Bronchial epithelial cell (primary cell): Measurements from ENCODE around the gene COX8A. TPM values are rescaled to one million over a fixed set of nuclear protein-coding genes. Genes with fewer than 3 reads are reported as not detected.

Experiments
- DNase-seq: peaks from one replicate; pipeline ENCODE4 v3.0.0-alpha.2; 2010; ENCODE audit warnings: low read depth
- FAIRE-seq: peaks from 2 replicates; lab custom pipeline; 2011; peaks lifted over from hg19 to GRCh38; lab: Jason Lieb, UNC
- H3K27me3 ChIP-seq: 2 replicates; pipeline ENCODE4 v1.5.1; 2011; ENCODE audit warnings: low read length; ENCODE audit not compliant: control insufficient read depth, insufficient read depth
- H3K36me3 ChIP-seq: 2 replicates; pipeline ENCODE4 v1.5.1; 2011; ENCODE audit warnings: low read length; ENCODE audit not compliant: control insufficient read depth, insufficient read depth
- H3K4me3 ChIP-seq: 2 replicates; pipeline ENCODE4 v1.5.1; 2011; ENCODE audit warnings: mild to moderate bottlenecking, low read depth, low read length, control low read depth
- total RNA-seq: library from RNA; depleted of rRNA; stranded (reverse); fragments of >200 nt; gene quantifications from 2 replicates; pipeline ENCODE4 v1.2.1, GENCODE V29; 2014
- TF ChIP-seq, protein P1 (sequence below): IDR thresholded peaks from 2 replicates; pipeline ENCODE4 v1.5.1; 2011; ENCODE audit warnings: mild to moderate bottlenecking, moderate library complexity, low read length, control low read depth, inconsistent platforms; ENCODE audit not compliant: insufficient read depth, severe bottlenecking

The COX8A gene
- total RNA-seq, 1 donor from 2014 or later, result 266 TPM

- no peaks in the 10 kb centered on the region for H3K36me3 ChIP-seq
- DNase-seq, result no peak
- peaks cover 5% of the 10 kb centered on the region for H3K27me3 ChIP-seq
- H3K4me3 ChIP-seq, result no peak overlapping the region
- TF ChIP-seq, protein P1, sequence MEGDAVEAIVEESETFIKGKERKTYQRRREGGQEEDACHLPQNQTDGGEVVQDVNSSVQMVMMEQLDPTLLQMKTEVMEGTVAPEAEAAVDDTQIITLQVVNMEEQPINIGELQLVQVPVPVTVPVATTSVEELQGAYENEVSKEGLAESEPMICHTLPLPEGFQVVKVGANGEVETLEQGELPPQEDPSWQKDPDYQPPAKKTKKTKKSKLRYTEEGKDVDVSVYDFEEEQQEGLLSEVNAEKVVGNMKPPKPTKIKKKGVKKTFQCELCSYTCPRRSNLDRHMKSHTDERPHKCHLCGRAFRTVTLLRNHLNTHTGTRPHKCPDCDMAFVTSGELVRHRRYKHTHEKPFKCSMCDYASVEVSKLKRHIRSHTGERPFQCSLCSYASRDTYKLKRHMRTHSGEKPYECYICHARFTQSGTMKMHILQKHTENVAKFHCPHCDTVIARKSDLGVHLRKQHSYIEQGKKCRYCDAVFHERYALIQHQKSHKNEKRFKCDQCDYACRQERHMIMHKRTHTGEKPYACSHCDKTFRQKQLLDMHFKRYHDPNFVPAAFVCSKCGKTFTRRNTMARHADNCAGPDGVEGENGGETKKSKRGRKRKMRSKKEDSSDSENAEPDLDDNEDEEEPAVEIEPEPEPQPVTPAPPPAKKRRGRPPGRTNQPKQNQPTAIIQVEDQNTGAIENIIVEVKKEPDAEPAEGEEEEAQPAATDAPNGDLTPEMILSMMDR, result no peak
- FAIRE-seq, result no peak
These were observed 41.8 kb downstream of the COX8A start for GRCh38 chr11:64015935-64016845.

- TF ChIP-seq, protein P1, result no peak
- H3K36me3 ChIP-seq, result no peaks in the 10 kb centered on the region
- peaks cover 5% of the 10 kb centered on the region for H3K27me3 ChIP-seq
- FAIRE-seq (no peak), DNase-seq (no peak)
- no peak overlapping the region for H3K4me3 ChIP-seq
These were observed 43.5 kb downstream of the COX8A start for GRCh38 chr11:64017945-64018224.

GRCh38 chr11:64018310-64018709 is 43.9 kb downstream of the COX8A start:
- TF ChIP-seq, protein P1, result no peak
- H3K36me3 ChIP-seq, result no peaks in the 10 kb centered on the region
- DNase-seq (no peak), FAIRE-seq (no peak)
- H3K4me3 ChIP-seq, result no peak overlapping the region
- H3K27me3 ChIP-seq, result peaks cover 5% of the 10 kb centered on the region

GRCh38 chr11:64019106-64020037 is 45.0 kb downstream of the COX8A start:
- Histone ChIP-seq H3K36me3 (no peaks in the 10 kb centered on the region), H3K27me3 (peaks cover 5% of the 10 kb centered on the region), H3K4me3 (no peak overlapping the region)
- TF ChIP-seq, protein P1, result no peak
- no peak for FAIRE-seq
- DNase-seq, result no peak

- Histone ChIP-seq H3K4me3 (no peak overlapping the region), H3K36me3 (no peaks in the 10 kb centered on the region), H3K27me3 (peaks cover 5% of the 10 kb centered on the region)
- DNase-seq, result no peak
- FAIRE-seq, result no peak
- TF ChIP-seq, protein P1, result no peak
These were observed 46.7 kb downstream of the COX8A start for GRCh38 chr11:64020976-64021756.
